HFFc6 (cell line): ENCODE measurements around the gene MRPS2. TPM values are rescaled to one million over a fixed set of nuclear protein-coding genes. Genes with fewer than 3 reads are reported as not detected.
"Not testable (repeated sequence)": the region's sequence is repeated elsewhere in the genome, so short reads cannot be mapped to it uniquely, and the experiment has no call there.

Source experiments
- DNase-seq: peaks from one replicate; pipeline ENCODE4 v3.0.0-alpha.2; 2018
- H3K27ac Mint-ChIP-seq: 2 replicates; pipeline ENCODE4 v1.8.0; 2020; ENCODE audit warnings: mild to moderate bottlenecking, mixed read lengths
- H3K27me3 Mint-ChIP-seq: 2 replicates; pipeline ENCODE4 v1.8.0; 2021; ENCODE audit warnings: mild to moderate bottlenecking, moderate library complexity, mixed read lengths; ENCODE audit not compliant: insufficient read depth
- H3K36me3 Mint-ChIP-seq: 2 replicates; pipeline ENCODE4 v1.8.0; 2021; ENCODE audit warnings: low read depth, mixed read lengths
- H3K4me1 Mint-ChIP-seq: 2 replicates; pipeline ENCODE4 v1.8.0; 2020; ENCODE audit warnings: low read depth, mixed read lengths
- H3K4me3 Mint-ChIP-seq: 2 replicates; pipeline ENCODE4 v1.8.0; 2020; ENCODE audit warnings: mild to moderate bottlenecking, moderate library complexity, mixed read lengths
- H3K9me3 Mint-ChIP-seq: 2 replicates; pipeline ENCODE4 v1.8.0; 2020; ENCODE audit warnings: mild to moderate bottlenecking, mixed read lengths
- CTCF ChIP-seq: fragments of 200-600 bp; sonication (generic); IDR thresholded peaks from 2 replicates; pipeline ENCODE4 v1.5.0; 2021; ENCODE audit warnings: antibody characterized with exemption, mild to moderate bottlenecking
- total RNA-seq, 6 experiments: library from RNA; stranded (reverse); fragmentation: NEBNext Ultra II Directional; extraction: Animal tissue kit (Norgen Biotek cat#: 25700); gene quantifications; 2 replicates in 1 of 6; 3 replicates in 5 of 6; pipeline ENCODE4 v1.2.3, GENCODE V29; 2021

MRPS2 gene
- total RNA-seq, 6 experiments from 2014 or later = 37.5 to 43.3 (median 38.6) TPM

DNA sequence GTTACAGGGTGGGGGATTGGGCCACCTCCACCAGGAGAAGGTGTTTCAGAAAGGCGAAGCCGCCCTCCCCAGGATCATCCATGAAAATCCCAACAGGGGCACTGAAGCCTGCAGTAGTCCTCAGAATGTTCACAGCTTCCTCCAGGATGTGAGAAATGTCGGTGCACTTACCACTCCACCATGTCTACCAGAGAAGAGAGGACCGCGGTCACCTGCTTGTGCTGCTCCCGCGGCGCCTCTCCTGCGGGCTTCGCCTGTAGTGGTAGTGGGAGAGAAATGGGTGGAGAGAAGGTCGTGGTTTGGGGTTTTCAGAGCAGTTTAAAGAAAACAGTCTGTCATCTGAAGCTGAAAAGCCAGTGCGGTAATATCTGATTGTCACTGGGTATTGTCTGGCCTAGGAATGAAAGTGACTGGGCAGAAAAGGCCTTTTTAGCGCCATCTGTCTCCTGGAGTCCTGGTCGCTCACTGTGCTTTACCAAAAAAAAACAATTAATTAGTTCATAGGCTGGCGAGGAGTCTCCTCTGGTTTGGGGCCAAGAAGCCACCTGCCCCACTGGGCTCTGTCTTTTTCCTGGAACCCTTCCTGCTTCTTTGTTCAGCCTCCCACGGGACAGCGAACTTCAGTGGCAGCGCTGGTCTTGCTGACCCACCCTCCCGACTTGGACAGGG is 43.9 kb upstream of the MRPS2 start:
- Mint-ChIP-seq H3K4me3 (no peak overlapping the region), H3K27ac (no peak overlapping the region), H3K27me3 (peaks cover 31% of the 10 kb centered on the region), H3K4me1 (no peaks in the 10 kb centered on the region), H3K9me3 (peaks cover 12% of the 10 kb centered on the region), H3K36me3 (no peaks in the 10 kb centered on the region; the same call in 1 of the 2 replicates)
- DNase-seq = no peak
- no peak for TF ChIP-seq CTCF

- H3K36me3 Mint-ChIP-seq, H3K4me3 Mint-ChIP-seq, H3K9me3 Mint-ChIP-seq, DNase-seq, H3K27ac Mint-ChIP-seq: not testable (repeated sequence)
- Mint-ChIP-seq H3K27me3 (peaks cover 25% of the 10 kb centered on the region), H3K4me1 (peaks cover 14% of the 10 kb centered on the region)
Measured at GRCh38 chr9:135458478-135458877, 42.0 kb upstream of the MRPS2 start.

GRCh38 chr9:135461936-135462335 is 38.5 kb upstream of the MRPS2 start:
- Mint-ChIP-seq H3K27ac (no peak overlapping the region; the same call in 1 of the 2 replicates), H3K9me3 (no peaks in the 10 kb centered on the region), H3K27me3 (peaks cover 4% of the 10 kb centered on the region), H3K36me3 (no peaks in the 10 kb centered on the region), H3K4me1 (peaks cover 31% of the 10 kb centered on the region), H3K4me3 (no peak overlapping the region)
- no peak for TF ChIP-seq CTCF
- no peak for DNase-seq

- no peak for TF ChIP-seq CTCF
- no peaks in the 10 kb centered on the region for H3K36me3 Mint-ChIP-seq
- peaks cover 4% of the 10 kb centered on the region for H3K27me3 Mint-ChIP-seq
- peaks cover 35% of the 10 kb centered on the region for H3K4me1 Mint-ChIP-seq
- peak; percentile 55 for DNase-seq
- peak overlapping the region; percentile 59 for H3K27ac Mint-ChIP-seq
- H3K9me3 Mint-ChIP-seq = no peaks in the 10 kb centered on the region
- H3K4me3 Mint-ChIP-seq = peak overlapping the region; percentile 28; the same call in 1 of the 2 replicates
Measured at GRCh38 chr9:135463140-135463539, 37.3 kb upstream of the MRPS2 start.

DNA sequence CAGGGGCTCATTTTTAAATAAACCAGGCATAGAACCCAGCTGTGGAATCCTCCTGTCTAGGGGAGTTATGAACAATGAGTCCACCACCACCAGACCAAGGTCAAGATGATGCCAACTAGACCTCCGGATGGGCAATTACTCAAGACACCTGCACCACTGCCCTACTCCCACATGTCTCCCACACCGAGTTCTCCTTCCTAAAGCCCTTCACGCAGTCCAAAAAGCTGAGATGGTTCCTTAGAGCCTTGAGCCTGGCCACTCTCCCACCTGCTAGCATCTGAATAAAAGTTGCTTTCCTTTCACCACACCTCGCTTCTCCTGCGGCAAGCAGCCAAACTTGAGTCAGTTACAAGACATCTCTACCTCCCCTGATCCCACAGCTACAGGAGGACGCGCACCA is 36.3 kb upstream of the MRPS2 start:
- H3K4me3 Mint-ChIP-seq = no peak overlapping the region
- no peaks in the 10 kb centered on the region for H3K9me3 Mint-ChIP-seq
- DNase-seq = no peak
- no peaks in the 10 kb centered on the region for H3K36me3 Mint-ChIP-seq
- H3K4me1 Mint-ChIP-seq = peaks cover 45% of the 10 kb centered on the region
- TF ChIP-seq CTCF = no peak
- H3K27me3 Mint-ChIP-seq = no peaks in the 10 kb centered on the region; the same call in 1 of the 2 replicates
- H3K27ac Mint-ChIP-seq = peak overlapping the region; percentile 59

DNA sequence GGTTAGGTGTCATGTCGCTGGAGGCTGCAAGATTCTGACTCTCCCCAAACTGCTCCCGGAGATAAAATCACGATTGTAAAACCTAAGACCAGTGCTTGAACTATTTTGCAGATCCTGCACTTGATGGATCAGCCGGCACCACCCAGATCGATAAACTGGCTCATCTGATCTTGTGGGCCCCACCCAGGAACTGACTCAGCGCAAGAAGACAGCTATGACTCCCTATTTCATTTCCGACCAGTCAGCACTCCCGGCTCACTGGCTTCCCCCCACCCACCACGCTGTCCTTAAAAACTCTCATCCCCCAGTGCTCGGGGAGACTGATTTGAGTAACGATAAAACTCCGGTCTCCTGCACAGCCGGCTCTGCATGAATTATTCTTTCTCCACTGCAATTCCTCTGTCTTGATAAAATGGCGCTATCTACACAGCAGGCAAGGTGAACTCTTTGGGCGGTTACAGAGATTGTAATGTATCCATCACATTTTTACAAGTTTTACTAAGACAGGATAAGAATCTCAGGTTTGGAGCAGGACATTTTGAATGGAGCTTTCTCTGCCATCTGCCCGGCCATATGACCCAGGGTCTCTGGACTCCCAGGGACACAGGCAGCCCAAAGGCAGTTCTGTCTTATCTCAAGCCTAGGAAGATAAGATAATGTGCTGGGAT is 31.5 kb upstream of the MRPS2 start:
- peak overlapping the region; percentile 81 for H3K27ac Mint-ChIP-seq
- H3K4me1 Mint-ChIP-seq = peaks cover 42% of the 10 kb centered on the region
- peak overlapping the region; percentile 82 for H3K4me3 Mint-ChIP-seq
- no peak for TF ChIP-seq CTCF
- no peaks in the 10 kb centered on the region for H3K9me3 Mint-ChIP-seq
- no peaks in the 10 kb centered on the region for H3K27me3 Mint-ChIP-seq
- peaks cover 8% of the 10 kb centered on the region for H3K36me3 Mint-ChIP-seq
- peak; percentile 50 for DNase-seq
